Neural crest cell (in vitro differentiated cells): Measurements from ENCODE around the gene SSTR5. TPM values are rescaled to one million over a fixed set of nuclear protein-coding genes. Genes with fewer than 3 reads are reported as not detected.

Experiments used
- DNase-seq: peaks from one replicate; pipeline ENCODE4 v3.0.0; 2021; ENCODE audit warnings: low read depth, mixed read lengths, low spot score
- H3K27ac Mint-ChIP-seq: one replicate; pipeline ENCODE4 v1.8.0; 2021; ENCODE audit warnings: mild to moderate bottlenecking, mixed read lengths; ENCODE audit not compliant: unreplicated experiment
- H3K27me3 Mint-ChIP-seq: 2 replicates; pipeline ENCODE4 v1.8.0; 2021; ENCODE audit warnings: low read depth, mild to moderate bottlenecking, mixed read lengths
- H3K36me3 Mint-ChIP-seq: 2 replicates; pipeline ENCODE4 v1.8.0; 2021; ENCODE audit warnings: low read depth, mild to moderate bottlenecking, mixed read lengths
- H3K4me1 Mint-ChIP-seq: 2 replicates; pipeline ENCODE4 v1.8.0; 2021; ENCODE audit warnings: mixed read lengths
- H3K4me3 Mint-ChIP-seq: one replicate; pipeline ENCODE4 v1.8.0; 2021; ENCODE audit warnings: mild to moderate bottlenecking, mixed read lengths
- H3K9me3 Mint-ChIP-seq: 2 replicates; pipeline ENCODE4 v1.8.0; 2021; ENCODE audit warnings: mixed read lengths
- total RNA-seq: library from RNA; stranded (reverse); gene quantifications from 2 replicates; pipeline ENCODE4 v1.2.1, GENCODE V29; 2021
- TF ChIP-seq, protein P1 (sequence below): fragments of 200-600 bp; sonication (generic); conservative IDR thresholded peaks from 2 replicates; pipeline ENCODE4 v1.5.0; 2021; ENCODE audit warnings: antibody characterized with exemption, mild to moderate bottlenecking

Gene SSTR5
- total RNA-seq, 1 donor from 2014 or later = not detected

DNA sequence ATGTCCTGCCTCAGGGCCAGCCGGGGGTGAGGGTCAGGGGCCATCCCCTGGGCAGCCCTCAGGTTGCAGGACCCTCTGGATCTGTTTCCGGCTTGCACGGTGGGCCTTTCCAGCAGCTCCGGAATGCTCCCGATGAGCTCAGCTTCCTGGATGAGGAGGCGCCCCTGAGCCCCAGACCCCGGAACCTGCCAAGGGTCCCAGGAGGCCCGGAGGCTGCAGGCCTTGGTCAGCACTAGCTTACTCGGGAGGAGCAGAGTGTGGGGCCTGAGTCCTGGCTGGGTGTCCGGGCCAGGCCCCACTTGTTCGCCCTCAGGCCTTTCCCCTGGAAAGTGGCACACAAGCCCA, 31.1 kb downstream of the SSTR5 start:
- H3K4me3 Mint-ChIP-seq = no peak overlapping the region
- no peak for DNase-seq
- H3K27ac Mint-ChIP-seq = no peak overlapping the region
- no peaks in the 10 kb centered on the region for H3K4me1 Mint-ChIP-seq
- no peaks in the 10 kb centered on the region for H3K9me3 Mint-ChIP-seq
- TF ChIP-seq, protein P1, sequence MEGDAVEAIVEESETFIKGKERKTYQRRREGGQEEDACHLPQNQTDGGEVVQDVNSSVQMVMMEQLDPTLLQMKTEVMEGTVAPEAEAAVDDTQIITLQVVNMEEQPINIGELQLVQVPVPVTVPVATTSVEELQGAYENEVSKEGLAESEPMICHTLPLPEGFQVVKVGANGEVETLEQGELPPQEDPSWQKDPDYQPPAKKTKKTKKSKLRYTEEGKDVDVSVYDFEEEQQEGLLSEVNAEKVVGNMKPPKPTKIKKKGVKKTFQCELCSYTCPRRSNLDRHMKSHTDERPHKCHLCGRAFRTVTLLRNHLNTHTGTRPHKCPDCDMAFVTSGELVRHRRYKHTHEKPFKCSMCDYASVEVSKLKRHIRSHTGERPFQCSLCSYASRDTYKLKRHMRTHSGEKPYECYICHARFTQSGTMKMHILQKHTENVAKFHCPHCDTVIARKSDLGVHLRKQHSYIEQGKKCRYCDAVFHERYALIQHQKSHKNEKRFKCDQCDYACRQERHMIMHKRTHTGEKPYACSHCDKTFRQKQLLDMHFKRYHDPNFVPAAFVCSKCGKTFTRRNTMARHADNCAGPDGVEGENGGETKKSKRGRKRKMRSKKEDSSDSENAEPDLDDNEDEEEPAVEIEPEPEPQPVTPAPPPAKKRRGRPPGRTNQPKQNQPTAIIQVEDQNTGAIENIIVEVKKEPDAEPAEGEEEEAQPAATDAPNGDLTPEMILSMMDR = no peak
- peaks cover 2% of the 10 kb centered on the region for H3K27me3 Mint-ChIP-seq
- H3K36me3 Mint-ChIP-seq = no peaks in the 10 kb centered on the region

DNA sequence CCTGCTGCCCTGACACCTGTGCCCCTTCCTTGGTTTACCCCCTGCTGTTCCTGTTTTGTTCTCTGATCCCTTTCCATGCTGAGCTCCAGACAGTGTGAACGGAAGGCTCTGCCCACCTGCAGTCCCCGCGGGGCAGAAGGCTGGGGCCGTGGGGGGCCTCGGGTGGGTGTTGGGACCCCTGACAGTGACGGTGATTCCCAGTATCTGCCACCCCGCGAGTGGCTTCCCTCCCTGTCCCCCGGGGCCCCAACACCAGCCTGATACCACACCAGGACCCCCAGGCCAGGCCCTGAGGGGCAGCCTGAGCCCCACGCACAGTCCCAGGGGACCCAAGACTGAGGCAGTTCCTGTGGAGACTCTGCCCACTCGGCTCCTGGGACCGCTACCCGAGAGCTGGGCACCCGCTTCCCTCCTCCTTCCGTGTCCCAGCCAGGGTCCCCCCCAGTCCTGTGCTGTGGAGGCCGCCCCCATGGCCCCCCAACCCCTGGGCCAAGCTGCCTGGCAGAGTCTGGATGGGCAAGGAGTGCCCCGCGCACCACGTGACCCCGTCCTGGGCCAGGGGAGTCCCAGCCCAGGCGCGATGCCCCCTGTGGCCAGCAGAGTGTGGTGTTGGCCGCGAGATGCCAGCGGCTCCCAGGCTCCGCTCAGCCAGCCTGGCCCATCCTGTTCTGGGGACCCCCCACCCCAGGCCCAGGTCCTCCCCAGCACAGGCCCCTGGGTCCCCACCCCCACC, 33.5 kb downstream of the SSTR5 start:
- Mint-ChIP-seq H3K36me3 (no peaks in the 10 kb centered on the region), H3K9me3 (no peaks in the 10 kb centered on the region)

DNA sequence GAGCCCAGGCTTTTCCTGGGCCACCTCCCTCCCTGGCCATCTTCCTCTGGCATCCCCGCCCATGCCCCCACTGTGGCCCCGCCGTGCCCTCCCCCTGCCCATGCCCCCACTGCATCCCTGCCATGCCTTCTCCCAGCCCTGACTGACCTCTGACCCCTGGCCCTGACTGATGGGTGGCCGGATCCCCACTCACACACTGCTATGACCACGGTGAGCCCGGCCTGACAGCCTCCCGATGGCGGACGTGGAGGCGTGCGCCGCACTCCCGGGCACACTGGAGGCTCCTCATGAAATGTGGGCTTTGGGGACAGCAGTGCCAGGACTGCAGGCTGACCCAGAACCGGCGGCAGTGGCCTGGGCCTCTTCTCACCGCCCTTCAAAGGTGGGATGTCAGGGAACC, 34.1 kb downstream of the SSTR5 start:
- H3K27me3 Mint-ChIP-seq = peaks cover 15% of the 10 kb centered on the region
- TF ChIP-seq, protein P1 = no peak
- no peaks in the 10 kb centered on the region for H3K36me3 Mint-ChIP-seq

More for the DNA sequence above, 33.5 kb downstream of the SSTR5 start:
- H3K27me3 Mint-ChIP-seq = peaks cover 15% of the 10 kb centered on the region
- DNase-seq = peak; percentile 76
- no peak overlapping the region for H3K4me3 Mint-ChIP-seq
- H3K4me1 Mint-ChIP-seq = no peaks in the 10 kb centered on the region
- TF ChIP-seq, protein P1 = peak; percentile 91
- H3K27ac Mint-ChIP-seq = no peak overlapping the region

DNA sequence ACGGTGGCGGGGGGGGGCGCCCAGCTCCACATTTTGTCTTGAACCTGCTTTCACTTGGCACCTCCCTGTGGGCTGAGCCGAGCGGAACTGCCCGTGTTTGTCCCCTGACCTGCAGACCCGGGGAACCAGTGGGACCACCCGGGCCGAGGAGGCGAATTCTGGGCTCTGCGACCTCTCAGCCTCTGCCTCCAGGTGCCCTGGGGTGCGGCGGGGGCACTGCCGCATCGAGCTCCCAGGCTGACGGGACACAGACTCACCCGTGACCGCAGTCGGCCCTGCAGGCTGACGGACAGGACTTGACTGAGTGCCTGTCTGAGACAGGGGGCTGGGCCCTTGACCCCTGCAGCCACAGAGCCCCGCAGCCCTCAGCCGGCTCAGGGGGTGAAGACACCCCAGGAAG, 34.6 kb downstream of the SSTR5 start:
- TF ChIP-seq, protein P1 = no peak
- DNase-seq = no peak
- H3K27ac Mint-ChIP-seq = no peak overlapping the region
- no peaks in the 10 kb centered on the region for H3K9me3 Mint-ChIP-seq
- H3K4me1 Mint-ChIP-seq = no peaks in the 10 kb centered on the region
- peaks cover 15% of the 10 kb centered on the region for H3K27me3 Mint-ChIP-seq
- no peaks in the 10 kb centered on the region for H3K36me3 Mint-ChIP-seq
- no peak overlapping the region for H3K4me3 Mint-ChIP-seq

More for the DNA sequence above, 34.1 kb downstream of the SSTR5 start:
- Mint-ChIP-seq H3K9me3 (no peaks in the 10 kb centered on the region), H3K27ac (no peak overlapping the region), H3K4me3 (no peak overlapping the region), H3K4me1 (no peaks in the 10 kb centered on the region)
- DNase-seq = no peak

DNA sequence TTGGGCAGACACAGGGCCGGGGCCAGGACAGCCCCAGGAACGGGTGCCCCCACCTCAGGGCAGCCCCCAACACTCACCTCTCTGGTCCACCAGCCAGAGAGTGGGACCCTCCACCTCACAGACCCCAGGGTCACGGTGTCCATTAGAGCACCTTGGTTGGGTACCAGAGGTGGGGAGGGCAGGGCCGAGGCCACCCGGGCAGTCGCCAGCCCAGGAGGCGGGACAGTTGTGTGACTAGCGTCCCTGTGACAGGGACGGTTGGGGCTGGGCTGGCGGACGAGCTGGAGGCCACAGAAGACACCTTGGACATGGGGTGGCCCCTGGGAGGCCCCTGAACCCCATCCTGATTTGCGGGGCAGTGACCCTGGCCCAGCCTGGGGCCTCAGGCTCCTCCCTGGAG, 35.2 kb downstream of the SSTR5 start:
- H3K27ac Mint-ChIP-seq = no peak overlapping the region
- no peak overlapping the region for H3K4me3 Mint-ChIP-seq
- no peaks in the 10 kb centered on the region for H3K36me3 Mint-ChIP-seq
- TF ChIP-seq, protein P1 = no peak
- no peaks in the 10 kb centered on the region for H3K4me1 Mint-ChIP-seq
- H3K9me3 Mint-ChIP-seq = no peaks in the 10 kb centered on the region
- H3K27me3 Mint-ChIP-seq = peaks cover 15% of the 10 kb centered on the region
- DNase-seq = no peak
